HepG2 (cell line): ENCODE results near the gene MRFAP1. TPM values are rescaled to one million over a fixed set of nuclear protein-coding genes. Genes with fewer than 3 reads are reported as not detected.
"Not testable (repeated sequence)": the region's sequence is repeated elsewhere in the genome, so short reads cannot be mapped to it uniquely, and the experiment has no call there.

Experiments
- CREM ChIP-seq, 2 experiments: sonication (generic) in 1 of 2; formaldehyde crosslinking in 1 of 2; IDR thresholded peaks; 2 replicates each; pipeline versions ENCODE4 v1.4.0 to v1.6.1; 2016 to 2020; ENCODE audit warnings: antibody characterized with exemption in 1 of 2, mild to moderate bottlenecking in 1 of 2, missing genetic modification reagents in 1 of 2
- DR1 ChIP-seq: sonication (generic); formaldehyde crosslinking; IDR thresholded peaks from 2 replicates; pipeline ENCODE4 v1.8.0; 2021; ENCODE audit warnings: mild to moderate bottlenecking, missing genetic modification reagents, inconsistent platforms
- GTF2F1 ChIP-seq: fragments of 150-350 bp; IDR thresholded peaks from 2 replicates; pipeline ENCODE4 v1.6.1; 2014; ENCODE audit warnings: low read length
- KLF16 ChIP-seq, 2 experiments: sonication (generic) in 1 of 2; formaldehyde crosslinking in 1 of 2; IDR thresholded peaks; 2 replicates each; pipeline versions ENCODE4 v1.6.1 to v1.8.0; 2016 to 2023; ENCODE audit warnings: missing genetic modification reagents in 2 of 2, missing compliant biosample characterization in 1 of 2
- MIER3 ChIP-seq: IDR thresholded peaks from 2 replicates; pipeline ENCODE4 v1.6.1; 2016; ENCODE audit warnings: missing compliant biosample characterization, borderline replicate concordance
- NFIC ChIP-seq: IDR thresholded peaks from 2 replicates; pipeline ENCODE4 v1.6.1; 2012; ENCODE audit warnings: mild to moderate bottlenecking, low read length, inconsistent platforms
- NFKBIZ ChIP-seq: IDR thresholded peaks from 2 replicates; pipeline ENCODE4 v1.6.1; 2018; ENCODE audit warnings: missing genetic modification reagents, missing compliant biosample characterization
- NKX3-1 ChIP-seq: sonication (generic); formaldehyde crosslinking; IDR thresholded peaks from 2 replicates; pipeline ENCODE4 v1.5.0; 2020; ENCODE audit warnings: missing genetic modification reagents
- POLR2A ChIP-seq, 2 experiments: IDR thresholded peaks; 2 replicates each; pipeline ENCODE4 v1.6.1; 2011; ENCODE audit warnings: low read depth in 2 of 2, low read length in 2 of 2, mild to moderate bottlenecking in 1 of 2, moderate library complexity in 1 of 2; ENCODE audit not compliant: insufficient read depth in 1 of 2
- RFXAP ChIP-seq: sonication (generic); formaldehyde crosslinking; IDR thresholded peaks from 2 replicates; pipeline ENCODE4 v1.4.0; 2020; ENCODE audit warnings: missing genetic modification reagents, borderline replicate concordance
- SALL2 ChIP-seq: sonication (generic); formaldehyde crosslinking; IDR thresholded peaks from 2 replicates; pipeline ENCODE4 v1.8.1; 2023; ENCODE audit warnings: mild to moderate bottlenecking, missing genetic modification reagents, inconsistent platforms
- SMYD3 ChIP-seq: sonication (generic); formaldehyde crosslinking; IDR thresholded peaks from 2 replicates; pipeline ENCODE4 v1.8.1; 2023; ENCODE audit warnings: mild to moderate bottlenecking, missing genetic modification reagents
- TOPORS ChIP-seq: sonication (generic); formaldehyde crosslinking; IDR thresholded peaks from 2 replicates; pipeline ENCODE4 v1.8.0; 2023; ENCODE audit warnings: mild to moderate bottlenecking, missing genetic modification reagents
- ZNF143 ChIP-seq: sonication (generic); formaldehyde crosslinking; IDR thresholded peaks from 2 replicates; pipeline ENCODE4 v1.4.0; 2020; ENCODE audit warnings: missing genetic modification reagents
- ZNF264 ChIP-seq: sonication (generic); formaldehyde crosslinking; IDR thresholded peaks from 2 replicates; pipeline ENCODE4 v1.4.0; 2020; ENCODE audit warnings: missing genetic modification reagents
- ZNF501 ChIP-seq: sonication (generic); formaldehyde crosslinking; IDR thresholded peaks from 2 replicates; pipeline ENCODE4 v1.5.1; 2020; ENCODE audit warnings: mild to moderate bottlenecking, moderate library complexity, missing genetic modification reagents
- polyA plus RNA-seq, 8 experiments: library from polyadenylated mRNA; depleted of rRNA in 3 of 8; stranded (reverse) in 7 of 8; unstranded in 1 of 8; fragments of >200 nt; fragmentation: Illumina TruSeq in 4 of 8; extraction: Trizol in 4 of 8; gene quantifications; 2 replicates each; pipeline versions ENCODE4 v1.2.1 to v1.2.3, GENCODE V29; 2011 to 2016; ENCODE audit warnings: low read depth in 4 of 8, missing spikeins in 1 of 8, mixed read lengths in 1 of 8; ENCODE audit not compliant: insufficient read depth in 1 of 8
- total RNA-seq, 5 experiments: library from RNA; depleted of rRNA; stranded (reverse); fragments of >200 nt; fragmentation: Illumina TruSeq; extraction: Trizol; gene quantifications; 2 replicates each; pipeline ENCODE4 v1.2.3, GENCODE V29; 2016; ENCODE audit warnings: low read depth in 1 of 5
- TF ChIP-seq, protein P1 (sequence below): sonication (generic); formaldehyde crosslinking; IDR thresholded peaks from 2 replicates; pipeline ENCODE4 v1.4.0; 2020; ENCODE audit warnings: missing genetic modification reagents
- TF ChIP-seq, protein P2 (sequence below): sonication (generic); formaldehyde crosslinking; IDR thresholded peaks from 2 replicates; pipeline ENCODE4 v1.5.1; 2020; ENCODE audit warnings: mild to moderate bottlenecking, missing genetic modification reagents
- TF ChIP-seq, protein P3 (sequence below): sonication (generic); formaldehyde crosslinking; IDR thresholded peaks from 2 replicates; pipeline ENCODE4 v1.4.0; 2020; ENCODE audit warnings: missing genetic modification reagents; ENCODE audit errors: not compliant biosample characterization
- TF ChIP-seq, protein P4 (sequence below): sonication (generic); formaldehyde crosslinking; IDR thresholded peaks from 2 replicates; pipeline ENCODE4 v1.9.0; 2022; ENCODE audit warnings: missing genetic modification reagents, mild to moderate bottlenecking, borderline replicate concordance
- TF ChIP-seq, protein P5 (sequence below): sonication (generic); formaldehyde crosslinking; IDR thresholded peaks from 2 replicates; pipeline ENCODE4 v1.8.1; 2023; ENCODE audit warnings: mild to moderate bottlenecking, missing genetic modification reagents, borderline replicate concordance

Gene MRFAP1
- total and polyA plus RNA-seq, 2 of the 13 experiments (the other 11 are each of a cell fraction or from before 2014, with no cell fraction given): 112 to 158 TPM

DNA sequence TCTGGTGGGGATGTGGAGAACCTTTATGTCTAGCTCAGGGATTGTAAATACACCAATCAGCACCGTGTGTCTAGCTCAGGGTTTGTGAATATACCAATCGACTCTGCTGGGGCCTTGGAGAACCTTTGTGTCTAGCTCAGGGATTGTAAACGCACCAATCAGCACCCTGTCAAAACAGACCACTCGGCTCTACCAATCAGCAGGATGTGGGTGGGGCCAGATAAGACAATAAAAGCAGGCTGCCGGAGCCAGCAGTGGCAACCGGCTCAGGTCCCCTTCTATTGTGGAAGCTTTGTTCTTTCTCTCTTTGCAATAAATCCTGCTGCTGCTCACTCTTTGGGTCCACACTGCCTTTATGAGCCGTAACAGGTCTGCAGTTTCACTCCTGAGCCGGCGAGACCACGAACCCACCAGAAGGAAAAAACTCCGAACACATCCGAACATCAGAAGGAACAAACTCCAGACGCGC lies 32.7 kb downstream of the MRFAP1 start (continued):
- TF ChIP-seq GTF2F1 (peak; percentile 53; the same call in 1 of the 2 replicates), NKX3-1 (CRISPR knock-in tag) (peak; percentile 82; the same call in 1 of the 2 replicates), RFXAP (CRISPR knock-in tag) (0 out of 2 replicates have a peak, but pooled peaks have one; percentile 24), KLF16 (CRISPR knock-in tag; IDR thresholded peaks at IDR 0.05) (0 out of 4 replicates have a peak, but pooled peaks of 1 of the 2 experiments have one; percentile 28), MIER3 (peak; percentile 4; the same call in 1 of the 2 replicates), ZNF143 (CRISPR knock-in tag) (0 out of 2 replicates have a peak, but pooled peaks have one; percentile 1), NFIC (peak; percentile 50; the same call in 1 of the 2 replicates), SMYD3 (CRISPR knock-in tag) (0 out of 2 replicates have a peak, but pooled peaks have one; percentile 66), POLR2A (IDR thresholded peaks at IDR 0.05; ENCODE audit: insufficient read depth in 1 of 2, low read depth in 2 of 2, low read length in 2 of 2) (0 out of 4 replicates have a peak, but pooled peaks of 1 of the 2 experiments have one; percentile 53), NFKBIZ (CRISPR knock-in tag) (0 out of 2 replicates have a peak, but pooled peaks have one; percentile 10), ZNF501 (CRISPR knock-in tag) (peak; percentile 83), SALL2 (CRISPR knock-in tag) (0 out of 2 replicates have a peak, but pooled peaks have one; percentile 1), DR1 (CRISPR knock-in tag) (peak; percentile 36; the same call in 1 of the 2 replicates), CREM (IDR thresholded peaks at IDR 0.05) (peak; percentile 12; the same call in 1 of the 2 replicates), ZNF264 (CRISPR knock-in tag) (0 out of 2 replicates have a peak, but pooled peaks have one; percentile 26), TOPORS (CRISPR knock-in tag) (0 out of 2 replicates have a peak, but pooled peaks have one; percentile 34)
- TF ChIP-seq, protein P1, sequence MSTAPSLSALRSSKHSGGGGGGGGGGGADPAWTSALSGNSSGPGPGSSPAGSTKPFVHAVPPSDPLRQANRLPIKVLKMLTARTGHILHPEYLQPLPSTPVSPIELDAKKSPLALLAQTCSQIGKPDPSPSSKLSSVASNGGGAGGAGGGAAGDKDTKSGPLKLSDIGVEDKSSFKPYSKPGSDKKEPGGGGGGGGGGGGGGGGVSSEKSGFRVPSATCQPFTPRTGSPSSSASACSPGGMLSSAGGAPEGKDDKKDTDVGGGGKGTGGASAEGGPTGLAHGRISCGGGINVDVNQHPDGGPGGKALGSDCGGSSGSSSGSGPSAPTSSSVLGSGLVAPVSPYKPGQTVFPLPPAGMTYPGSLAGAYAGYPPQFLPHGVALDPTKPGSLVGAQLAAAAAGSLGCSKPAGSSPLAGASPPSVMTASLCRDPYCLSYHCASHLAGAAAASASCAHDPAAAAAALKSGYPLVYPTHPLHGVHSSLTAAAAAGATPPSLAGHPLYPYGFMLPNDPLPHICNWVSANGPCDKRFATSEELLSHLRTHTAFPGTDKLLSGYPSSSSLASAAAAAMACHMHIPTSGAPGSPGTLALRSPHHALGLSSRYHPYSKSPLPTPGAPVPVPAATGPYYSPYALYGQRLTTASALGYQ (CRISPR knock-in tag): peak; percentile 61
- TF ChIP-seq, protein P2, sequence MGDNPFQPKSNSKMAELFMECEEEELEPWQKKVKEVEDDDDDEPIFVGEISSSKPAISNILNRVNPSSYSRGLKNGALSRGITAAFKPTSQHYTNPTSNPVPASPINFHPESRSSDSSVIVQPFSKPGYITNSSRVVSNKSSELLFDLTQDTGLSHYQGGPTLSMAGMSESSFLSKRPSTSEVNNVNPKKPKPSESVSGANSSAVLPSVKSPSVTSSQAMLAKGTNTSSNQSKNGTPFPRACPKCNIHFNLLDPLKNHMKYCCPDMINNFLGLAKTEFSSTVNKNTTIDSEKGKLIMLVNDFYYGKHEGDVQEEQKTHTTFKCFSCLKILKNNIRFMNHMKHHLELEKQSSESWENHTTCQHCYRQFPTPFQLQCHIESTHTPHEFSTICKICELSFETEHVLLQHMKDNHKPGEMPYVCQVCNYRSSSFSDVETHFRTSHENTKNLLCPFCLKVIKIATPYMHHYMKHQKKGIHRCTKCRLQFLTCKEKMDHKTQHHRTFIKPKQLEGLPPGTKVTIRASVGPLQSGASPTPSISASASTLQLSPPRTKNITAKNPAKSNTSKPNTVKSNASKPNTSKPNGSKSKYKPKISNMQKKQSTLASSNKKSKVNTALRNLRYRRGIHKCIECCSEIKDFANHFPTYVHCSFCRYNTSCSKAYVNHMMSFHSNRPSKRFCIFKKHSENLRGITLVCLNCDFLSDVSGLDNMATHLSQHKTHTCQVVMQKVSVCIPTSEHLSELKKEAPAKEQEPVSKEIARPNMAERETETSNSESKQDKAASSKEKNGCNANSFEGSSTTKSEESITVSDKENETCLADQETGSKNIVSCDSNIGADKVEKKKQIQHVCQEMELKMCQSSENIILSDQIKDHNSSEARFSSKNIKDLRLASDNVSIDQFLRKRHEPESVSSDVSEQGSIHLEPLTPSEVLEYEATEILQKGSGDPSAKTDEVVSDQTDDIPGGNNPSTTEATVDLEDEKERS (CRISPR knock-in tag): 0 out of 2 replicates have a peak, but pooled peaks have one; percentile 49
- TF ChIP-seq, protein P3, sequence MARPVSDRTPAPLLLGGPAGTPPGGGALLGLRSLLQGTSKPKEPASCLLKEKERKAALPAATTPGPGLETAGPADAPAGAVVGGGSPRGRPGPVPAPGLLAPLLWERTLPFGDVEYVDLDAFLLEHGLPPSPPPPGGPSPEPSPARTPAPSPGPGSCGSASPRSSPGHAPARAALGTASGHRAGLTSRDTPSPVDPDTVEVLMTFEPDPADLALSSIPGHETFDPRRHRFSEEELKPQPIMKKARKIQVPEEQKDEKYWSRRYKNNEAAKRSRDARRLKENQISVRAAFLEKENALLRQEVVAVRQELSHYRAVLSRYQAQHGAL (CRISPR knock-in tag): peak; percentile 35
- TF ChIP-seq CREM (CRISPR knock-in tag; IDR thresholded peaks at IDR 0.05): not testable (repeated sequence)
- TF ChIP-seq, protein P4, sequence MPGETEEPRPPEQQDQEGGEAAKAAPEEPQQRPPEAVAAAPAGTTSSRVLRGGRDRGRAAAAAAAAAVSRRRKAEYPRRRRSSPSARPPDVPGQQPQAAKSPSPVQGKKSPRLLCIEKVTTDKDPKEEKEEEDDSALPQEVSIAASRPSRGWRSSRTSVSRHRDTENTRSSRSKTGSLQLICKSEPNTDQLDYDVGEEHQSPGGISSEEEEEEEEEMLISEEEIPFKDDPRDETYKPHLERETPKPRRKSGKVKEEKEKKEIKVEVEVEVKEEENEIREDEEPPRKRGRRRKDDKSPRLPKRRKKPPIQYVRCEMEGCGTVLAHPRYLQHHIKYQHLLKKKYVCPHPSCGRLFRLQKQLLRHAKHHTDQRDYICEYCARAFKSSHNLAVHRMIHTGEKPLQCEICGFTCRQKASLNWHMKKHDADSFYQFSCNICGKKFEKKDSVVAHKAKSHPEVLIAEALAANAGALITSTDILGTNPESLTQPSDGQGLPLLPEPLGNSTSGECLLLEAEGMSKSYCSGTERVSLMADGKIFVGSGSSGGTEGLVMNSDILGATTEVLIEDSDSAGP (CRISPR knock-in tag): peak; percentile 76
- TF ChIP-seq, protein P5, sequence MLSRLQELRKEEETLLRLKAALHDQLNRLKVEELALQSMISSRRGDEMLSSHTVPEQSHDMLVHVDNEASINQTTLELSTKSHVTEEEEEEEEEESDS (CRISPR knock-in tag): peak; percentile 41; the same call in 1 of the 2 replicates
